ENCODE results near the gene ITPA. TPM values are rescaled to one million over a fixed set of nuclear protein-coding genes. Genes with fewer than 3 reads are reported as not detected.

ITPA gene
- total and polyA plus RNA-seq, 2 of the 13 experiments (the other 11 are each of a cell fraction or from before 2014, with no cell fraction given): 60.1 to 103 TPM

DNA sequence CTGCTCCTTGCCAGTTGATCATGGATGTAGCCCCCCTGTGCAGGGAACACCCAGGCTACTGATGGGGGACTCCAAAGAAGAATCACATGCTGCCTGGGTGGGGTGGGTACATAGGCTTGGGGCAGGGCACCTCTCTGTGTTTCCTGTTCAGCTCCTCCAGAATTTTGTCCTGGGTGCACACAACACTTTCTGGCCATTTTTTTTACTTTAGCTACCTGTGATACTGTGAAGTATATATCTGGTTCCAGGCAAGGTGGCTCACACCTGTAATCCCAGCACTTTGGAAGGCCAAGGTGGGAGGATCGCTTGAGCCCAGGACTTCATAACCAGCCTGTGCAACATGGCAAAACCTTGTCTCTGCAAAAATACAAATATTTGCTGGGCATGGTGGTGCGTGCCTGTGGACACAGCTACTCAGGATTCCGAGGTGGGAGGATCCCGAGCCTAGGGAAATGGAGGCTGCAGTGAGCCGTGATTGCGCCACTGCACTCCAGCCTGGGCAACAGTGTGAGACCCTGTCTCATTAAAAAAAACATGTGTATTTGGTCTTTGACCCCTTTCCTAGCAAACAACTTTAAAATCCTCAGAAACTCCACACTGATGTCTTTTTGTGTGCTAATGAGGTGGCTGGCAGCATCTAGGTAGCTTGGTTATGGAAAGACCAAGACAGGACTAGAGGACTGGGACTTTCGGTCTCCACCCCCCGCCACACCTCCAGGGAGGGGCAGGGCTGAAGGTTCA, 15.6 kb downstream of the ITPA start (continued):
- TF ChIP-seq, protein P1, sequence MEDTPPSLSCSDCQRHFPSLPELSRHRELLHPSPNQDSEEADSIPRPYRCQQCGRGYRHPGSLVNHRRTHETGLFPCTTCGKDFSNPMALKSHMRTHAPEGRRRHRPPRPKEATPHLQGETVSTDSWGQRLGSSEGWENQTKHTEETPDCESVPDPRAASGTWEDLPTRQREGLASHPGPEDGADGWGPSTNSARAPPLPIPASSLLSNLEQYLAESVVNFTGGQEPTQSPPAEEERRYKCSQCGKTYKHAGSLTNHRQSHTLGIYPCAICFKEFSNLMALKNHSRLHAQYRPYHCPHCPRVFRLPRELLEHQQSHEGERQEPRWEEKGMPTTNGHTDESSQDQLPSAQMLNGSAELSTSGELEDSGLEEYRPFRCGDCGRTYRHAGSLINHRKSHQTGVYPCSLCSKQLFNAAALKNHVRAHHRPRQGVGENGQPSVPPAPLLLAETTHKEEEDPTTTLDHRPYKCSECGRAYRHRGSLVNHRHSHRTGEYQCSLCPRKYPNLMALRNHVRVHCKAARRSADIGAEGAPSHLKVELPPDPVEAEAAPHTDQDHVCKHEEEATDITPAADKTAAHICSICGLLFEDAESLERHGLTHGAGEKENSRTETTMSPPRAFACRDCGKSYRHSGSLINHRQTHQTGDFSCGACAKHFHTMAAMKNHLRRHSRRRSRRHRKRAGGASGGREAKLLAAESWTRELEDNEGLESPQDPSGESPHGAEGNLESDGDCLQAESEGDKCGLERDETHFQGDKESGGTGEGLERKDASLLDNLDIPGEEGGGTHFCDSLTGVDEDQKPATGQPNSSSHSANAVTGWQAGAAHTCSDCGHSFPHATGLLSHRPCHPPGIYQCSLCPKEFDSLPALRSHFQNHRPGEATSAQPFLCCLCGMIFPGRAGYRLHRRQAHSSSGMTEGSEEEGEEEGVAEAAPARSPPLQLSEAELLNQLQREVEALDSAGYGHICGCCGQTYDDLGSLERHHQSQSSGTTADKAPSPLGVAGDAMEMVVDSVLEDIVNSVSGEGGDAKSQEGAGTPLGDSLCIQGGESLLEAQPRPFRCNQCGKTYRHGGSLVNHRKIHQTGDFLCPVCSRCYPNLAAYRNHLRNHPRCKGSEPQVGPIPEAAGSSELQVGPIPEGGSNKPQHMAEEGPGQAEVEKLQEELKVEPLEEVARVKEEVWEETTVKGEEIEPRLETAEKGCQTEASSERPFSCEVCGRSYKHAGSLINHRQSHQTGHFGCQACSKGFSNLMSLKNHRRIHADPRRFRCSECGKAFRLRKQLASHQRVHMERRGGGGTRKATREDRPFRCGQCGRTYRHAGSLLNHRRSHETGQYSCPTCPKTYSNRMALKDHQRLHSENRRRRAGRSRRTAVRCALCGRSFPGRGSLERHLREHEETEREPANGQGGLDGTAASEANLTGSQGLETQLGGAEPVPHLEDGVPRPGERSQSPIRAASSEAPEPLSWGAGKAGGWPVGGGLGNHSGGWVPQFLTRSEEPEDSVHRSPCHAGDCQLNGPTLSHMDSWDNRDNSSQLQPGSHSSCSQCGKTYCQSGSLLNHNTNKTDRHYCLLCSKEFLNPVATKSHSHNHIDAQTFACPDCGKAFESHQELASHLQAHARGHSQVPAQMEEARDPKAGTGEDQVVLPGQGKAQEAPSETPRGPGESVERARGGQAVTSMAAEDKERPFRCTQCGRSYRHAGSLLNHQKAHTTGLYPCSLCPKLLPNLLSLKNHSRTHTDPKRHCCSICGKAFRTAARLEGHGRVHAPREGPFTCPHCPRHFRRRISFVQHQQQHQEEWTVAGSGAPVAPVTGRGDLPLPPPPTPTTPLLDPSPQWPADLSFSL (CRISPR knock-in tag; IDR thresholded peaks at IDR 0.05): no peak; the same call in 1 of the 2 replicates
- TF ChIP-seq TAF1 (CRISPR knock-in tag; IDR thresholded peaks at IDR 0.05) (peak; percentile 23; the same call in 1 of the 2 replicates), NFKB2 (CRISPR knock-in tag; IDR thresholded peaks at IDR 0.05; ENCODE audit: borderline replicate concordance) (peak; percentile 53; the same call in 1 of the 2 replicates), POLR2AphosphoS5 (IDR thresholded peaks at IDR 0.05; ENCODE audit: low read depth, low read length) (peak; percentile 62), ZNF563 (CRISPR knock-in tag; IDR thresholded peaks at IDR 0.05) (0 out of 2 replicates have a peak, but pooled peaks have one; percentile 18), PHF21A (CRISPR knock-in tag; IDR thresholded peaks at IDR 0.05) (peak; percentile 94), ARID3A (IDR thresholded peaks at IDR 0.05; ENCODE audit: low read depth, low read length) (0 out of 2 replicates have a peak, but pooled peaks have one; percentile 19), NFE2L1 (CRISPR knock-in tag; IDR thresholded peaks at IDR 0.05; ENCODE audit: borderline replicate concordance) (no peak), ZNF33B (CRISPR knock-in tag; IDR thresholded peaks at IDR 0.05) (no peak), MNT (IDR thresholded peaks at IDR 0.05) (no peak), ZNF775 (CRISPR knock-in tag; IDR thresholded peaks at IDR 0.05; ENCODE audit: borderline replicate concordance) (0 out of 2 replicates have a peak, but pooled peaks have one; percentile 35), ZBTB20 (CRISPR knock-in tag; IDR thresholded peaks at IDR 0.05; ENCODE audit: borderline replicate concordance, low read depth) (peak; percentile 78), ZNF337 (CRISPR knock-in tag; IDR thresholded peaks at IDR 0.05; ENCODE audit: borderline replicate concordance, low read depth) (no peak), CENPT (CRISPR knock-in tag; IDR thresholded peaks at IDR 0.05; ENCODE audit: low read depth) (no peak), ZNF678 (CRISPR knock-in tag; IDR thresholded peaks at IDR 0.05) (no peak), GATAD2A (CRISPR knock-in tag; IDR thresholded peaks at IDR 0.05) (peak; percentile 96), SNAPC5 (CRISPR knock-in tag; IDR thresholded peaks at IDR 0.05; ENCODE audit: borderline replicate concordance) (0 out of 2 replicates have a peak, but pooled peaks have one; percentile 4), ONECUT2 (CRISPR knock-in tag; IDR thresholded peaks at IDR 0.05) (no peak)
- TF ChIP-seq, protein P2, sequence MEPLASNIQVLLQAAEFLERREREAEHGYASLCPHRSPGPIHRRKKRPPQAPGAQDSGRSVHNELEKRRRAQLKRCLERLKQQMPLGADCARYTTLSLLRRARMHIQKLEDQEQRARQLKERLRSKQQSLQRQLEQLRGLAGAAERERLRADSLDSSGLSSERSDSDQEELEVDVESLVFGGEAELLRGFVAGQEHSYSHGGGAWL (CRISPR knock-in tag; IDR thresholded peaks at IDR 0.05): peak; percentile 16; the same call in 1 of the 2 replicates

Measured in HepG2 (cell line).